AG10803 (cell line): ENCODE data around the gene PDCD11.
A peak's percentile ranks its signal among the peaks of the same experiment; 100 is the strongest.

Experiments
- DNase-seq: peaks from one replicate; pipeline ENCODE4 v3.0.0; 2010; ENCODE audit warnings: low read depth
- H3K4me3 ChIP-seq: 2 replicates; pipeline ENCODE4 v1.5.1; 2011; ENCODE audit warnings: mild to moderate bottlenecking, low read length, control low read depth
- TF ChIP-seq, protein P1 (sequence below): conservative IDR thresholded peaks from 2 replicates; pipeline ENCODE4 v1.5.1; 2011; ENCODE audit warnings: mild to moderate bottlenecking, low read length, control low read depth, inconsistent platforms

Gene PDCD11

DNA sequence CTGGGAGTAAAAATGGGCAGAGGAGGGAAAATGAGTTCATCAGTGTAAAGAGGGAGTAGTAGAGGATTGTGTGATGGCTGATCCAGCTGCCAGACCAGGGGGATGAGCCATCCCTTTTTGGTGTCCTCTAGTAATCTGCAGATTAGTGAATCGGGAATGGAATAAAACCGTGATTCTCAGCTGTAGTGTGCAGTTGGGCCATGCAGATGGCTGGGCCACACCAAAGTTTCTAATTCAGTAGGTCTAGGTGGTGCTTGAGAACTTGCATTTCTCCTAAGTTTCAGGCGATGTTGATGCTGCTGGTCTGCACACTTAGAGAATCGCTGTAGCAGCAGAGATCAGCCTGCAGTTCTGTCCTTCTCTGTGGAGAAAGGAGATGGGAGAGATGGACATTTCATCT is 22.7 kb downstream of the PDCD11 start:
- H3K4me3 ChIP-seq, result no peak overlapping the region
- TF ChIP-seq, protein P1, sequence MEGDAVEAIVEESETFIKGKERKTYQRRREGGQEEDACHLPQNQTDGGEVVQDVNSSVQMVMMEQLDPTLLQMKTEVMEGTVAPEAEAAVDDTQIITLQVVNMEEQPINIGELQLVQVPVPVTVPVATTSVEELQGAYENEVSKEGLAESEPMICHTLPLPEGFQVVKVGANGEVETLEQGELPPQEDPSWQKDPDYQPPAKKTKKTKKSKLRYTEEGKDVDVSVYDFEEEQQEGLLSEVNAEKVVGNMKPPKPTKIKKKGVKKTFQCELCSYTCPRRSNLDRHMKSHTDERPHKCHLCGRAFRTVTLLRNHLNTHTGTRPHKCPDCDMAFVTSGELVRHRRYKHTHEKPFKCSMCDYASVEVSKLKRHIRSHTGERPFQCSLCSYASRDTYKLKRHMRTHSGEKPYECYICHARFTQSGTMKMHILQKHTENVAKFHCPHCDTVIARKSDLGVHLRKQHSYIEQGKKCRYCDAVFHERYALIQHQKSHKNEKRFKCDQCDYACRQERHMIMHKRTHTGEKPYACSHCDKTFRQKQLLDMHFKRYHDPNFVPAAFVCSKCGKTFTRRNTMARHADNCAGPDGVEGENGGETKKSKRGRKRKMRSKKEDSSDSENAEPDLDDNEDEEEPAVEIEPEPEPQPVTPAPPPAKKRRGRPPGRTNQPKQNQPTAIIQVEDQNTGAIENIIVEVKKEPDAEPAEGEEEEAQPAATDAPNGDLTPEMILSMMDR, result no peak
- DNase-seq, result no peak

DNA sequence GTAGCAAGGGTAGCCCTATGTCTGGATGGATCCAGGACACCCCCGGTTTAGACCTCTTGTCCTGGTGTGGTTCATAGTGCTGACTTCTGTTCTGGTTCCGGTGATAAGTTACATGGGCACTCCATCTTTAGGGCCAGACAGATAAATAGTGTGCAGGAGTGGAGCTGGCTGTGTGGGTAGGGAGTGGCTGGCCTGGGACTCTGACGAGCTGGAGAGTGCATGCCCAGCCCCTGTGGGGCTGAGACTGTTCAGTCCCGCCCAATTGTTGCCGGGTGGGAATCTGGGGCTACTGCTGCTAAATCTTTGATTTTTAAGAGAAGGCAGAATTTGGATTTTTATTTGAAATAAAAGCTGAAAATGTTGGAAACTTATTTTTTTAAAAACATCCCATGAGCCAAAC is 27.3 kb downstream of the PDCD11 start:
- TF ChIP-seq, protein P1, result no peak

DNA sequence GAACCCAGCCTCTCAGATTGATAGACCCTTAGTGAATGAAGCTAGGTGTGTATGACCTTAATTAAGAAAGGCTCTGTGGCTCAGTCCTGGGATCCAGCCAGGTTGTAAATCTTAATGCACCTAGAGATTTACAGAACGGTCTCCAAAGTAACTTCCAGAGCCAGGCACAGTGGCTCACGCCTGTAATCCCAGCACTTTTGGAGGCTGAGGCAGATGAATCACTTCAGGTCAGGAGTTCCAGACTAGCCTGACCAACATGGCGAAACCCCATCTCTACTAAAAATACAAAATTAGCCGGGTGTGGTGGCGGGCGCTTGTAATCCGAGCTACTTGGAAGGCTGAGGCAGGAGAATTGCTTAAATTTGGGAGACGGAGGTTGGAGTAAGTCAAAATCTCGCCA is 31.4 kb downstream of the PDCD11 start:
- TF ChIP-seq, protein P1, result no peak
- H3K4me3 ChIP-seq, result no peak overlapping the region
- no peak for DNase-seq

More for the DNA sequence above, 27.3 kb downstream of the PDCD11 start:
- no peak for DNase-seq
- no peak overlapping the region for H3K4me3 ChIP-seq

DNA sequence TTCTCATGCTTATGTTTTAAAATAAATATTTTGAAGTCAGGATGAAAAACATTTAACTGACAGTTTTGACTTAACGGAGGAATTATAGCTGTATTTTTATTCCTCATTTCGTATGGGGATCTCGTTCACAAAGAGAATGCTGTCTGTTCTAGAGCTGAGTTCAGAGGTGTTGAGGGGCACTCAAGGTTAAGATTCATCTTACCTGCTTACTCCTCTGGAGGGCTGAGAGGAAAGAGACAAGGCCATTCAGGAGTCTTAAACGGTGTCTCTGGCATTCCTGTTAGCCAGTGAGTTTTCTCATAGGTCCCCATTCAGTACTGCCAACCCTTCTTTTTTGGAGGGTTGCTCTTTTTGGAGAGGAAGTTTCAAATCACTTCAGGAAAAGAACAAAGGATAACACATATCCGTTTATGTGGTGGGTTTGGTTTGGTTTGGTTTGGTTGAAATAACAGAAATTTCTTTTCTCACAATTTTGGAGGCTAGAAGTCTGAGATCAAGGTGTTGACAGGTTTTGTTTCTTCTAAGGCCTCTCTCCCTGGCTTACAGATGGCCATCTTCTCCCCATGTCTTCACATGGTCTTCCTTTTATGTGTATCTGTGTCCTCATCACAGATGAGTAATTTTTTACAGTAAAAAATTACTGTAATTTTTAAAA is 32.7 kb downstream of the PDCD11 start:
- DNase-seq, result no peak
- H3K4me3 ChIP-seq, result no peak overlapping the region
- TF ChIP-seq, protein P1, result no peak

DNA sequence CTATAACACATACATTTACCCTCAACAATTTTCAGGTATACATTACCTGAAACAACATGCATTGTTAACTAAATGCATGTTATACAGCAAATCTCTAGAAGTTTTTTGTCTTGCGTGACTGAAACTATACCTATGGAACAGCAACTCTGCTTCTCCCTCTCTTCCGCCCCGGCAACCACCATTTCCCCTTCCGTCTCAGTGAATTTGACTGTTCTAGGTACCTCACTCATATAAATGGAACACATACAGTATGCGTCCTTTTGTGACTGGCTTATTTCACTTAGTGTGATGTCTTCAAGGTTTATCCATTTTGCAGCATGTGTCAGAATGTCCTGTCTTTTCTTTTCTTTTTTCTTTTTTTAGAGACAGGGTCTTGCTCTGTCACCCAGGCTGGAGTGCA is 33.2 kb downstream of the PDCD11 start:
- DNase-seq, result no peak
- H3K4me3 ChIP-seq, result no peak overlapping the region
- TF ChIP-seq, protein P1, result no peak

DNA sequence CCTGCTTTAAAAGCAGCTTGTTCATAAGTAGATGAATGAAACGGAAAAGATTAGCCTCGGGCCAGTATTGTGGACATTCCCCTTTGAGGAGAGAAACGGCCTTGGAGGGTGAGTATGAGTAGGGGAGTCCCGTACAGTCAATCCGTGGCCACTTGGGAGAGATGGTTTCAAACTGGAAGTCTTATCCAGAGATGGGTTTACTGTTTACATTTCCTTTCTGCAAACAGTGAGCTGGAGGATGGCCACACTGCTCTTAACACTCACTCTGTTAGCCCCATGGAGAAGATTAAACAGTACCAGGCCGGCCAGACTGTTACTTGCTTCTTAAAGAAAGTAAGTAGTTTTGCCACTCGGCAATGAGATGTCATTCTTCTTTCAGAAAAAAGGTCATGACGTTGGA is 35.5 kb downstream of the PDCD11 start:
- H3K4me3 ChIP-seq, result no peak overlapping the region
- TF ChIP-seq, protein P1, result no peak
- DNase-seq, result no peak

DNA sequence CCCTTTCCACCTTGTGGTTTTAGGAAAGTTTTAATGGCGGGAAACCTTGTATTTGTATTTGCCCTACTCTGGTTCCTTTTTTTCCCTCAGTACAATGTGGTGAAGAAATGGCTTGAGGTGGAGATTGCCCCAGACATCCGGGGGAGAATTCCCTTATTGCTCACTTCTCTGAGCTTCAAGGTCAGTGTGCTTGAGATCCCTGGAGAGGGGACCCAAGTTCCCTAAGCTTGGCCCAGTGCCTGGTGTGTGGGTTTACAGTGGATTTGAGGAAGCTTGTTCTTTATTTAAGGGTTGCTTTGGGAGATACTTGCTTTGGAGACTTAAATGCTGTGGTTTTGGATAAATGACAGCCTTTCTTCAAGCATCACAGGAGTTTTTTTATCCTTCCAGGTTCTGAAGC is 37.4 kb downstream of the PDCD11 start:
- no peak overlapping the region for H3K4me3 ChIP-seq
- TF ChIP-seq, protein P1, result no peak
- DNase-seq, result peak; percentile 33
